Cardiac septum (tissue), 1 donor: ENCODE measurements around the gene MYH11. TPM values are rescaled to one million over a fixed set of nuclear protein-coding genes. Genes with fewer than 3 reads are reported as not detected.

Source experiments
- DNase-seq: peaks from one replicate; pipeline ENCODE4 v3.0.0-alpha.2; 2020; ENCODE audit warnings: low spot score
- intact Hi-C: fragments of 100-400 bp; cut with DNase I; formaldehyde crosslinking; loops from one replicate; pipeline ENCODE4 v1.14.0; 2022
- long read RNA-seq: library from polyadenylated mRNA; unstranded; transcript quantifications from one replicate; pipeline ENCODE4 v2.0.0, GENCODE V29; 2021
- total RNA-seq: library from RNA; stranded (reverse); fragmentation: NEBNext Ultra II Directional; extraction: Animal tissue kit (Norgen Biotek cat#: 25700); gene quantifications from one replicate; pipeline ENCODE4 v1.2.1, GENCODE V29; 2021
- donor health status: DM: no; HTN: no; CAD: no.

Gene MYH11
- total RNA-seq: 62.2 TPM
- long read RNA-seq, full-length matches to known transcripts: 10 of 82 reads
- long read RNA-seq, partial matches to known transcripts: 45 of 82 reads
- long read RNA-seq, other reads (novel, unspliced or antisense): 27 of 82 reads

DNA sequence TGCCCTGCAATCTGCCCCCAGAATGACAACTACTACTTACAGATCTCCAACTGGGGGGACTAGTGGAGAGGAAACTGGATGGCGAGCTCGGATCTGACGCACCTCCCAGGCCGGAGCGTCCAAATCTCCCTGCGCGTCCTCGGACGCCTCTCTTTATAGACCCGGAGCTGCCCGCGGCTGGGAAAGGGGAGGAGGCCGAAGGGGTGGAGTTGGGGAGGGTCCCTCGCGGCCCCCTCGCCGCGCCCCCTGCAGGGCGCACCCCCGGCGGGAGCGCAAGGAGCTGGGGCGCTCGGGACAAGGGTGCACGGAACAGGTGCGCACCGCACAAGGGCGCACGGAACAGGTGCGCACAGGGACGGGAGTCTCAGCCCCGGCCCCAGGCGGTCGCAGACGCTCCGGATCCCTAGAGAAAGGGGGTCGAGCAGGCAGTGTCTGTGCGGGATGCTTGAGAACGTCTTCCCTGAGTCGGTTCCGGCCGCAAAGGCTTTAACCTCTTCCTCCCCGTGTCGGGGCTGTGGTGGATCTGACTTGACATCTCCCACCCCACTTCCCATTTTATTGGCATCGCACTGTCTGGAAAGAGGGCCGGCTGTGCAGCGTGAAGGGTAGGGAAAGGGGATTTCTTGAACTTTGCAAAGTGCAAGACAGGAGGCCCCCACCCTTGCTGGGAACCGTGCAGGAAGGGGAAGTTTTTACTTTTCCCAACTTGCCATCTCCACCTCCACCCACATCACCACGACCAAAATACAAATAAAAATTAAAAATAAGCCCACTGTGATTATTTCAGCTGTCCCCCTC is at the start of gene MYH11:
Gene MYH11, minus strand, starts transcription at position 128 of the 798 bp plus-strand sequence. CDS start 18,776 bp downstream, outside the sequence.
- no peak for DNase-seq
- intact Hi-C loops: no loop called here

DNA sequence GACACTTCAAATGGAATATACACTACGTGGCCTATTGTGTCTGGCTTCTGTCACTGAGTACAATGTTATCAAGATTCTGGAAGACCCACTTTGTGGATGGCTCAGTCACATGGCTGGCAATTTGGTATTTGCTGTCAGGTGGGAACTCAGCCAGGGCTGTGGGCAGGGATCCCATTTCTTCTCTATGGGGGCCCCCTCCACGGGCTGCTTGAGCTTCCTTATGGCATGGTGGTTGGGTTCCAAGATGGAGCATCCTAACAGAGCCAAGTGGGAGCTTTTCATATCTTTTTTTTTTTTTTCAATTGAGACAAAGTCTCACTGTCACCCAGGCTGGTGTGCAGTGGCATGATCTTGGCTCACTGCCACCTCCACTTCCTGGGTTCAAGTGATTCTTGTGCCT is 49.6 kb upstream of the MYH11 start:
- no peak for DNase-seq
- intact Hi-C loops: no loop called here

DNA sequence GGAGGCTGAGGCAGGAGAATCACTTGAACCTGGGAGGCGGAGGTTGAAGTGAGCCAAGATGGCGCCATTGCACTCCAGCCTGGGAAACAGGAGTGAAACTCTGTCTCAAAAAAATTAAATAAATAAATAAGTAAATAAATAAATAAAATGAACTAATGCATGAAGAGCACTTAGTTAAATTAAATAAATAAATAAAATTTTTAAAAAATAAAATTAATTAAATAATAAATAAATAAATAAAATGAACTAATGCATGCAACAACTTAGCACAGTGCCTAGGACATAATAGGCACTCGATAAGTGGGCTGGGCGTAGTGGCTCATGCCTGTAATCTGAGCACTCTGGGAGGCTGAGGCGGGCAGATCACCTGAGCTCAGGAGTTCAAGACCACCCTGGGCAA is 47.1 kb upstream of the MYH11 start:
- no peak for DNase-seq
- intact Hi-C loops: no loop called here

DNA sequence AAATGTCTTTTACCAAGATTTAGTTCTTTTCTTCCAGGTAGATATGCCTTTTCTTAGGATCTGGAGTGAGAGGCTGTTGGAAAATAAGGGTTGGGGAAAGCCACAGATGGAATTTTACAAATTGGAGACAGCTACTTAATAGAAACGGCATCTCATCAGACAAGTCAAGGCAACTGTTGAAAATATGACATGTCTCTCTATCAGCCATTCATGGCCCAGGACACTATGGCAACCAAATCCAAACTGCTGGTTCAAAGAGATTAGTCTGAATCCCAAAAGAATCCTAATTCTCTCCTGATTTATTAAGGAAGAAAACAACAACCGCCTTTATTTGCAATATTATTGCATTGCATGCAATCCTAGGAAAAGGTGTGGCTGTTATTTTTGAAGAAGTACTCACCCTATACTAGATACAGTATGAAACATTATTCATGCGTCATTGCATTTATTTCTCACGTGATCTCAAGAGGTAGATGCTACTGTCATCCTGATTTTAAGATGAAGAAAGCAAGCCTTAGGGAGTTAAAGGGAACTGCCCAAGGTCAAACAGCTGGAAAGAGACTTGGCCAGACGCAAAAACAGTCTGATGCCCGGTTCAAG is 44.2 kb upstream of the MYH11 start:
- intact Hi-C loops: no loop called here
- DNase-seq: no peak

GRCh38 chr16:15900357-15900756 is 43.5 kb upstream of the MYH11 start:
- intact Hi-C loops: no loop called here

GRCh38 chr16:15899538-15900100 is 42.8 kb upstream of the MYH11 start:
- no peak for DNase-seq
- intact Hi-C loops: no loop called here

More at GRCh38 chr16:15900357-15900756, 43.5 kb upstream of the MYH11 start:
- no peak for DNase-seq

DNA sequence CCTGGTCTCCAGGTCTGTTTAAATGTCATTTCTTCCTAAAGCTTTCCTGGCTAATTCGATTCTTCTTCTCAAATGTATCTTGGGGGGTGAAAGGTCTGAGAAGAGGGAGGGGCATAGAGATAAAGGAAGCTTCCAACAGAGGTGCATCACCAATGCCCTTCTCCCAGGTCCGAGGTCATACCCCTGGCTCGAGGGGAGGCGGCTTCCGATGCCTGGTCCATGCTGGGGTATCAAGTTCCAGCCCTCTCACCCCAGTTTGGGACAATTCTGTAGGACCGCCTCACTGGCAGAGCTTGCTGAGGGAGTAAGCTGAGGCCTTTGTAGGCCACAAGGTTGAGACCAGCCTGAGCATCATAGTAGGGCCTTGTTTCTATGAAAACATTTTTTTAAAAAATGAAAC is 41.8 kb upstream of the MYH11 start:
- intact Hi-C loops: no loop called here
- DNase-seq: no peak

DNA sequence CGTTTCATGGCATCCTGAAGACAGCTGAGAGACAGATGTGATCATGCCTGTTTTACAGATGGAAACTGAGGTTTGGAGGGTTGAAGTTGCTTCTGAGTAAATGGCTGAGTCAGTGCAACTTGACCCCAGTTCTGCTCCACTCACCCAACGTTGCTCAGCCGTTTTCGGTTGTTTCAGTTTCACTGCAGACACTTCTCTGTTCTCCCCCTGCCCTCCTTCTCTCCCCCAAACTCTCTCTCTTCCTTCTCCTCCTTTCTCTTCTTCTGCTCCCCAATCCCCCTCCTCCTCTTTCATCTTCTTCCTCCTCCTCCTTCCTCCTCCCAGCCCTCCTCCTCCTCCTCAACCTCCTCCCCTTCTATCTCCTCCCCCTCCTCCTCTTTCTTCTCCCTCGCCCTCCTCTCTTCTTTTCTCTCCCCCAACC is 41.0 kb upstream of the MYH11 start:
- intact Hi-C loops: no loop called here
- DNase-seq: no peak

DNA sequence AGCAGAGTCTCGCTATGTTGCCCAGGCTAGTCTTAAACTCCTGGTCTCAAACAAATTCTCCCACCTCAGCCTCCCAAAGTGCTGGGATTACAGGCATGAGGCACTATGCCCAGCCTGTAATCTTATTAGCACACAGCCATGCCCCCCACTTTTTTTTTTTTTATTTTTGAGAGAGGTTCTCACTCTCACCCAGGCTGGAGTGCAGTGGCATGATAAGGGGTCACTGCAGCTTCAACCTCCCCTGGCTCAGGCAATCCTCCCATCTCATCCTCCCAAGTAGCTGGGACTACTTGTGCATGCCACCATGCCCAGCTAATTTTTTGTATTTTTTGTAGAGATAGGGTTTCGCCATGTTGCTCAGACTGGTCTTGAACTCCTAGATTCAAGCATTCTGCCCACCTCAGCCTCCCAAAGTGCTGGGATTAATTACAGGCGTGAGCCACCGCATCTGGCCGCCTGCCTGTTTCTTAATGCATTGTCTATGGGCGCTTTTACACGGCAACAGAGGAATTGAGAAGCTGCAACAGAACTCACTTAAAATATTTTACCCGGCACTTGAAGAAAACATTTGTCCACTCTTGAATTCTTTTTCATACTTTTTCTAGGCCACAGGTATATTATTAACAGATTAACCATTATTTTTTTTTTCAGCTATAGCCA is 40.4 kb upstream of the MYH11 start:
- intact Hi-C loops: no loop called here
- DNase-seq: no peak

- intact Hi-C loops: no loop called here
- DNase-seq: no peak
Measured at GRCh38 chr16:15894571-15895374, 37.9 kb upstream of the MYH11 start.

DNA sequence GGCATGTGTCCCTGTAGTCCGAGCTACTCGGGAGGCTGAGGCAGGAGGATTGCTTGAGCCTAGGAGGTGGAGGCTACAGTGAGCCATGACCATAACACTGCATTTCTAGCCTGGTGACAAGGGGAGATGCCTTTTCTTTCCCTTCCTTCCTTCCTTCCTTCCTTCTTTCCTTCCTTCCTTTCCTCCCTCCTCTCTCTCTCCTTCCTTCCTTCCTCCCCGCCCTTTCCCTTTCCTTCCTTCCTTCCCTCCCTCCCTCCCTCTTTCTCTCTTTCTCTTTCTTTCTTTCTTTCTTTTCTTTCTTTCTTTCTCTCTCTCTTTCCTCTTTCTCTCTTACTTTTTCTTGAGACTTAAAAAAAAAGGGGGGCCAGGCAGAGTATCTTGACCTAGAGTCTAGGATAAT is 34.7 kb upstream of the MYH11 start:
- intact Hi-C loops: no loop called here

GRCh38 chr16:15888072-15888976 is 31.5 kb upstream of the MYH11 start, which contains the start of gene CEP20:
TSS of gene CEP20 (minus strand) at chr16:15888603. CDS start at chr16:15888585, 18 bp downstream.
- intact Hi-C loops: loop anchor here (5.0 kb wide), 1 partner anchor 59 kb away; the partner anchor contains the start of gene ABCC1
- DNase-seq: peak; percentile 99

More for the DNA sequence above, 34.7 kb upstream of the MYH11 start:
- no peak for DNase-seq

DNA sequence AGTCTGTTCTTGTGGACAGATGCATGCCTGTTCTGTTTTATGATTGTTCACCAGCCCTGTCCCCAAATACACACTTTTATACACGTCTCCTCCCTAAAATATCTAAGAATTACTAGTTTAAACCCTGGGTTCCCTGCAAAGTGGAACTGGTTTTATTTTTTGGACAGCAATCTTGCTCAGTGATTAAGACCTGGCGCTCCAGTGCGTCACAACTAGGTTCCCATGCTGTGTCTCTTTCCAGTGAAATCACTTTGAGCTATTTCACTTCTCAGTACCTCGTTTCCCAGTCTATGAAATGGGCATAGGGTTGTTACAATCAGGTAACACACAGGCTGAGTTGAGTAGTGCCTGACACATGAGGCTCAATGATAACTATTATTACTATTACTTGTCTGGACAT is 30.5 kb upstream of the MYH11 start:
- DNase-seq: no peak
- intact Hi-C loops: loop anchor here (5.0 kb wide), 1 partner anchor 60 kb away; the partner anchor contains the start of gene ABCC1

GRCh38 chr16:15886078-15886477 is 29.2 kb upstream of the MYH11 start:
- DNase-seq: no peak
- intact Hi-C loops: loop anchor here (5.0 kb wide), 1 partner anchor 61 kb away; the partner anchor contains the start of gene ABCC1

- DNase-seq: no peak
- intact Hi-C loops: loop anchor here (5.0 kb wide), 1 partner anchor 62 kb away; the partner anchor contains the start of gene ABCC1
Measured at GRCh38 chr16:15885560-15886001, 28.8 kb upstream of the MYH11 start.

GRCh38 chr16:15882563-15882962 is 25.7 kb upstream of the MYH11 start:
- intact Hi-C loops: no loop called here
- DNase-seq: no peak

DNA sequence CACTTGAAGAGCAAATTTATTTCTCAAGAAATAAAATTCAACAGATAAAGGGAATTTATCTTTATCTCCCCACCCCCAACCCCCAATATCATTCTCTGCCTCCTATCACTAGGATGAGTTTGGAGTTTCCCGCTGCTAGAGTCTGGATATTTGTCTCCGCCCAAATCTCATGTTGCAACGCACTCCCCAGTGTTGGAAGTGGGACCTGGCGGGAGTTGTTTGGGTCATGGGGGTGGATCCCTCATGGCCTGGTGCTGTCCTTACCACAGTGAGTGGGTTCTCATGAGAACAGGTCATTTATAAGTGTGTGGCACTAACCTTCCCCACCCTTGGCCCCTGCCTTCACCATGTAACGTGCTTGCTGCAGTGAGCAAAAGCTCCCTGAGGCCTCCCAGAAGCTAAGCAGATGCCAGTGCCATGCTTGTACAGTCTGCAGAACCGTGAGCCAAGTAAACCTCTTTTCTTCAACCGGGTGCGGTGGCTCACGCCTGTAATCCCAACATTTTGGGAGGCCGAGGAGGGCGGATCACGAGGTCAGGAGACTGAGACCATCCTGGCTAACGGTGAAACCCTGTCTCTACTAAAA is 25.1 kb upstream of the MYH11 start:
- no peak for DNase-seq
- intact Hi-C loops: no loop called here
